ENCODE data around the gene KANSL1L.
"Not testable (repeated sequence)": the region's sequence is repeated elsewhere in the genome, so short reads cannot be mapped to it uniquely, and the experiment has no call there.

Gene KANSL1L, protein sequence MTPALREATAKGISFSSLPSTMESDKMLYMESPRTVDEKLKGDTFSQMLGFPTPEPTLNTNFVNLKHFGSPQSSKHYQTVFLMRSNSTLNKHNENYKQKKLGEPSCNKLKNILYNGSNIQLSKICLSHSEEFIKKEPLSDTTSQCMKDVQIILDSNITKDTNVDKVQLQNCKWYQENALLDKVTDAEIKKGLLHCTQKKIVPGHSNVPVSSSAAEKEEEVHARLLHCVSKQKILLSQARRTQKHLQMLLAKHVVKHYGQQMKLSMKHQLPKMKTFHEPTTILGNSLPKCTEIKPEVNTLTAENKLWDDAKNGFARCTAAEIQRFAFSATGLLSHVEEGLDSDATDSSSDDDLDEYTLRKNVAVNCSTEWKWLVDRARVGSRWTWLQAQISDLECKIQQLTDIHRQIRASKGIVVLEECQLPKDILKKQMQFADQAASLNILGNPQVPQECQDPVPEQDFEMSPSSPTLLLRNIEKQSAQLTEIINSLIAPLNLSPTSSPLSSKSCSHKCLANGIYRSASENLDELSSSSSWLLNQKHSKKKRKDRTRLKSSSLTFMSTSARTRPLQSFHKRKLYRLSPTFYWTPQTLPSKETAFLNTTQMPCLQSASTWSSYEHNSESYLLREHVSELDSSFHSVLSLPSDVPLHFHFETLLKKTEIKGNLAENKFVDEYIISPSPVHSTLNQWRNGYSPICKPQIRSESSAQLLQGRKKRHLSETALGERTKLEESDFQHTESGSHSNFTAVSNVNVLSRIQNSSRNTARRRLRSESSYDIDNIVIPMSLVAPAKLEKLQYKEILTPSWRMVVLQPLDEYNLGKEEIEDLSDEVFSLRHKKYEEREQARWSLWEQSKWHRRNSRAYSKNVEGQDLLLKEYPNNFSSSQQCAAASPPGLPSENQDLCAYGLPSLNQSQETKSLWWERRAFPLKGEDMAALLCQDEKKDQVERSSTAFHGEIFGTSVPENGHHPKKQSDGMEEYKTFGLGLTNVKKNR

GRCh38 chr2:210171309-210172218 is at the start of gene KANSL1L:
Gene KANSL1L, minus strand, starts transcription at chr2:210171409. Its CDS starts 16,827 bp downstream, at chr2:210154582.
- peak; percentile 97 for DNase-seq (ENCODE audit: low spot score)

DNA sequence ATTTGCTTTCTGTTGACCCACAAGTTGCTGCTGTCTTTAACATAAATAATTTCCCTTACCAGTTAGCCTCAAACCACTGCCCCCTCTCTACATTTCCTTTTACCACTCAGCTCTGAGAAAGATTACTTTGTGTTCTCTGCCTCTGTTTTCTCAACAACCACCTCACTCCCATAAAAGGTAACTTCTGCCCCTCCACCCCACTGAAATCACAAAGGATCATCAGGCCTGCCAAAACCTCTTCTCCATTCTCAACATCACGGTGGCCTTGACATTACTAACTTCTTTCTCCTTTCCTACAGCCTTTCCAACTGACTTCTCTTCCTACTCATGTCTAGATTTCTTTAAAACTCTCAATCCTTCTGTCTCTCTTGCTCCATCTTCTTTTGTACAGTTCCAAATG is 43.9 kb upstream of the KANSL1L start:
- DNase-seq (ENCODE audit: low spot score) = no peak

DNA sequence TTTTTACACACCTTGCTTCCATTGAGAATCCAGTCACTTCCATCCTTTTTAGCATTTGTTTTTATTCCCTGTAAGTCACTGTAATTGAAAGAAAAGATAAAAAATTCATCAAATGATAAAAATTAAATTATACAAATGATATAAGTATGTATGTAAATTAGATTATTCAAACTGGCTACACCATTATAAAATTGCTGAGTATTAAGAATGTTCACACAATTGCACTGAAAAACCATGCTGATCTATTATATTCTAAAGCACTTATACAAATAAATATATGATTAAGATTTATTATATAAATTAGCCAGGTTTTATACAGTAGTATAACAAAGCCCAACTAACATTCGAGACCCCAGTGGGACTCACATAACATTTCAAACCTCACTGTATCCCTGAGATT is 39.0 kb upstream of the KANSL1L start:
- DNase-seq (ENCODE audit: low spot score) = no peak

DNA sequence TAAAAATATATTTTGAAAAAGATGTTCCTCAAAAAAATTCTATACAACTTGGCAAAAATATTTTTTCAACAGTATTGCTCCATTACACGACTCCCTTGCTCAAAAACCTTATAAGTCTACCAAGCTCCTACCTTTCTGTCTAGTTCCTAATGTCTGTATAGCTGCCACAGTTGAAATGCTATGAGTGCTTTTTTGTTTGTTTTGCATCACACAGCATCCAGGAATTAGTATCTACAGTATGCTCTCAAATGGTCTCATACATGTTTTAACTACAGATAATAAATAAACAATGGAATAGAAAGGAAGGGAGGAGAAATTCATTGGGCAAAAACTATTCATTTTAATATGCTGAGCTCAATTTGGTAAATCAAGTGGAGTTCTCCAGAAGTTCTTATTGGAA is 36.7 kb upstream of the KANSL1L start:
- DNase-seq (ENCODE audit: low spot score) = no peak

- DNase-seq (ENCODE audit: low spot score) = no peak
These were observed 32.3 kb upstream of the KANSL1L start for GRCh38 chr2:210203558-210203957.

GRCh38 chr2:210203147-210203546 is 31.9 kb upstream of the KANSL1L start:
- no peak for DNase-seq (ENCODE audit: low spot score)

DNA sequence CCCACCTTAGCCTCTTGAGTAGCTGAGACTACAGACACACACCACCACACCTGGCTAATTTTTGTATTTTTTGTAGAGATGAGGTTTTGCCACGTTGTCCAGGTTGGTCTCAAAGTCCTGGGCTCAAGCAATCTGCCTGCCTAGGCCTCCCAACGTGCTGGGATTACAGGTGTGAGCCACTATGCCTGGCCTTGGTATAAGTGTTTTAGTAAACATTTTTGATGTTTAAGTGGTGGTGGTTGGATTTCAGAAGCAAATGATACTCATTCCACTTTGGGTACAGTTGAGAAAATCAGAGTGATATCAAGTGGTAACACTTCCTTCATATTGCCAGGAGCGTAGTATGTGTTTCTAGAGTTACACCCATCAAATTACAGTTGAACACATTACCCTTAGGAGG is 28.6 kb upstream of the KANSL1L start:
- DNase-seq (ENCODE audit: low spot score) = no peak

DNA sequence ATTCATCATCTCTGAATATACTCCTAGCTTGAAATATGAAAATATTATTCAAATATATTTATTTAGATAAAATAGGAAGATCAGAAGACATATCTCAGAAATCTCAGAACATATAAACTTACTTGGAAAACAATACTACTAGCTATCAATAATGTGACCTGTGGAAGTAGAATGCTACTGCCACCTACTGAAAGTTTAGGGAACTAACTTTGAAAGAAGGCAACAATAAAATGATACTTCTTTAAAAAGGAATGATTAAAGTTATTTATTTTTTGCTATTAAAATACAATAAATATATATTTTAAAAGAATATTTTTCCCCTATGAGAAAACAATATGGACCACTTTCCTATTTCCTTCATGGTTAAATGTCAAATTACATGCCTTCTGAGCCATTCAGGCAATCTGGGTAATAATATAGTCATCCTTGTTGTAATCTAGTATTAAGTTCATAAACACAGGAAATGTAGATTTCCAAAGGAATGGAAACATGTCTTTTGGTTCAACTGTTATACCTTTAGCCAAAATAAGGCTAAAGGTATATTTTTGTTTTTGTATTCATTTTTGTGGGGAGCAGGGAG is 28.1 kb upstream of the KANSL1L start:
- peak; percentile 46 for DNase-seq (ENCODE audit: low spot score)

GRCh38 chr2:210198326-210198725 is 27.1 kb upstream of the KANSL1L start:
- no peak for DNase-seq (ENCODE audit: low spot score)

GRCh38 chr2:210197720-210198119 is 26.5 kb upstream of the KANSL1L start:
- DNase-seq (ENCODE audit: low spot score) = no peak

DNA sequence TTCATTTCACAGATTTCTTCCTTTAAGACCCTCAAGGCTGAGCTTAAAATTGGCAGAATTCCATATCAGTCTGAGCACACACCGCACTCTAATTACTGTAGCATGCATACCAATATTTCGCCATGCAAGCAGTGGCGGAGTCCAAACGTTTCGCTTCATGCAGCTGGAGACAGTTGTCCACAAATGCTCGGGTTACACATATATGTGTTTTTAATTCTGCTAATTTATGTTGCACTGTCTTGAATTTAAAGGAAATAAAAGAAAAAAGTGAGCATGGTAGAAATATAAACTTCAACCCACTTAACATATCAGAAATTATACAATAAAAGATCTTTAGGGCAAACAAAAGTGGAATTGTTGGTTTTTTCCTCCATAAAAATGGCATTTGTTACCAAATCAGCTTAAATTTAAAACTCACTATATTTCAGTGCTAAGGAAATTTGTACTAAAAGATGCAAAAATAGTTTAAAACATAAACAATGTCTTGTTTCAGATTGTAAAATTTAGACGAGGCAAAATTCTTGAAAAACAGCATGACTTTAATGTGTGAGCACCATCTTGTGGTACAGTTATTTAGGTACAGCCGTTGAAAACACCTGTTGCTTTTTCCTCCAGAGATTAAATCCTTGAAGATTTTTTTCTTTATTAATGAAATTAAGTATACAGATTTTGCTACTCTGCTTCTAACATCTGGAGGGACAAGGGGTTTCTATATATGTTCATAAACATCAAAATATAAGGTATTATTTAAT is 24.1 kb upstream of the KANSL1L start:
- peak; percentile 66 for DNase-seq (ENCODE audit: low spot score)

GRCh38 chr2:210190345-210190744 is 19.1 kb upstream of the KANSL1L start:
- no peak for DNase-seq (ENCODE audit: low spot score)

- DNase-seq (ENCODE audit: low spot score) = peak; percentile 65
These were observed 18.4 kb upstream of the KANSL1L start for GRCh38 chr2:210189452-210190138.

GRCh38 chr2:210188755-210189154 is 17.5 kb upstream of the KANSL1L start:
- no peak for DNase-seq (ENCODE audit: low spot score)

DNA sequence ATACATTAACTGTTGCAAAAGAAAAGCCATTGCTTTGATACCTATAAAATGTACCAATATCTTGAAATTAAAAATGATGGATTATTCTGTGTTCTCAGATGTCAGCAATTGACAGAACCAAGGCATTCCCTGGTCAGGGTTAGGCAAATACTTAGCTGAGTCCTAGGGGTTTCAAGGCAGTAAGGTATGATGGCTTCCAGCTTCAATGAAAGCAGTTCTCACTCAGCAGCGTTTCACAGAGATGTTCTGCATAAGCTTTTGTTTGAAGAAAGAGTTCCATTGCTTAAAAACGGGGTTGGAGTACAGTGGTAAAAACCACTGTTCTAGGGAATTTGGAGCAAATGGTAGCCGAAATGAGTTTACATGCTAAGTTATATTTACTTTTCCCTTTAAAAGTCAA is 17.0 kb upstream of the KANSL1L start:
- DNase-seq (ENCODE audit: low spot score) = no peak

- DNase-seq (ENCODE audit: low spot score) = not testable (repeated sequence)
These were observed 12.7 kb upstream of the KANSL1L start for GRCh38 chr2:210183936-210184335.

DNA sequence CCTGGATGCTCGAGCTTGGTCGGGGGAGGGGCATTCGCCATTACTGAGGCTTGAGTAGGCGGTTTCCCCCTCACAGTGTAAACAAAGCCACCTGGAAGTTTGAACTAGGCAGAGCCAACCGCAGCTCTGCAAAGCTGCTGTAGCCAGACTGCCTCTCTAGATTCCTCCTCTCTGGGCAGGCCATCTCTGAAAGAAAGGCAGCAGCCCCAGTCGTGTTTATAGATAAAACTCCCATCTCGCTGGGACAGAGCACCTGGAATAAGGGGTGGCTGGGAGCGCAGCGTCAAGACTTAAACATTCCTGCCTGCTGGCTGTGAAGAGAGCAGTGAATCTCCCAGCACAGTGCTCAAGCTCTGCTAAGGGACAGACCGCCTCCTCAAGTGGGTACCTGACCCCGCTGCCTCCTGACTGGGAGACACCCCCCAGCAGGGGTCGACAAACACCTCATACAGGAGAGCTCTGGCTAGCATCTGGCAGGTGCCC is 10.4 kb upstream of the KANSL1L start:
- not testable (repeated sequence) for DNase-seq (ENCODE audit: low spot score)

DNA sequence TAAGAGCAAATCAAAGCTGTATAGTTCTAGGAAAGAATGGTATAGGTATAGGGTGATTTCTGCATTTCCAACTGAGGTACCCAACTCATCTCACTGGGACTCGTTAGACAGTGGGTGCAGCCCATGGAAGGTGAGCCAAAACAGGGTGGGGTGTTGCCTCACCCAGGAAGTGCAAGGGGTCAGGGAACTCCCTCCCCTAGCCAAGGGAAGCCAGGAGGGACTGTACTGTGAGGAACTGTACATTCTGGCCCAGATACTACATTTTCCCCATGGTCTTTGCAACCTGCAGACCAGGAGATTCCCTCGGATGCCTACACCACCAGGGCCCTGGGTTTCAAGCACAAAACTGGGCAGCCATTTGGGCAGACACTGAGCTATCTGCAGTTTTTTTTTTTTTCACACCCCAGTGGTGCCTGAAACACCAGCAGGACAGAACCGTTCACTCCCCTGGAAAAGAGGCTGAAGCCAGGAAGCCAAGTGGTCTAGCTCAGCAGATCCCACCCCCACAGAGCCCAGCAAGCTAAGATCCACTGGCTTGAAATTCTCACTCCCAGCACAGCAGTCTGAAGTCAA is 9.9 kb upstream of the KANSL1L start:
- not testable (repeated sequence) for DNase-seq (ENCODE audit: low spot score)

GRCh38 chr2:210180477-210180876 is 9.3 kb upstream of the KANSL1L start:
- DNase-seq (ENCODE audit: low spot score) = no peak
